Muscle of leg (tissue), 9 donors: ENCODE results near the gene PKN2. TPM values are rescaled to one million over a fixed set of nuclear protein-coding genes. Genes with fewer than 3 reads are reported as not detected.

Source experiments
- polyA plus RNA-seq, 8 donors: library from polyadenylated mRNA; unstranded; fragments of 120-200 nt; gene quantifications; one replicate each; pipeline versions ENCODE4 v1.2.1 to v1.2.3, GENCODE V29; 2013; ENCODE audit warnings: inconsistent platforms in 1 of 8, low replicate concordance in 1 of 8; ENCODE audit not compliant: insufficient read length in 8 of 8, insufficient read depth in 1 of 8
- total RNA-seq: library from RNA; stranded (reverse); fragments of 120-200 nt; gene quantifications from one replicate; pipeline ENCODE4 v1.2.4, GENCODE V29; 2013

The PKN2 gene
- total and polyA plus RNA-seq, 9 donors = 25.9 to 39.7 (median 29.0) TPM

Other genes starting within 250 kb of the PKN2 start
- 60.8 TPM for gene GTF2B, start 207.3 kb downstream of the PKN2 start, total RNA-seq
- gene GTF2B, start 207.3 kb downstream of the PKN2 start, polyA plus RNA-seq = 10 to 100 TPM; 32.1 to 46.9 (median 40.2) TPM